NCI-H446 (cell line): ENCODE data around the gene MS4A2.
A peak's percentile ranks its signal among the peaks of the same experiment; 100 is the strongest.
"Not testable (repeated sequence)": the region's sequence is repeated elsewhere in the genome, so short reads cannot be mapped to it uniquely, and the experiment has no call there.

Source experiments
- DNase-seq, 2 experiments: peaks; one replicate each; lab custom pipeline; 2025; lab: John Stamatoyannopoulos, UW

MS4A2 gene

GRCh38 chr11:60088364-60088763, at the start of gene MS4A2:
TSS of gene MS4A2 (plus strand) at chr11:60088664. CDS start at chr11:60088766, 102 bp downstream.
- DNase-seq = no peak

GRCh38 chr11:60040109-60040508, 48.4 kb upstream of the MS4A2 start, which contains the start of gene OOSP2:
TSS of gene OOSP2 (plus strand) at chr11:60040409. CDS start at chr11:60040460, 51 bp downstream.
- DNase-seq = no peak

- DNase-seq = not testable (repeated sequence)
Measured at GRCh38 chr11:60050422-60050821, 38.0 kb upstream of the MS4A2 start.

GRCh38 chr11:60050839-60051238, 37.6 kb upstream of the MS4A2 start:
- DNase-seq = not testable (repeated sequence)

- DNase-seq = no peak
Measured at GRCh38 chr11:60056349-60056969, 32.0 kb upstream of the MS4A2 start, which contains the start of gene MS4A3. TSS of gene MS4A3 (plus strand) at chr11:60056665. CDS start at chr11:60061161, 4,496 bp downstream.

- DNase-seq = no peak
Measured at GRCh38 chr11:60059052-60059451, 29.4 kb upstream of the MS4A2 start.

- DNase-seq = no peak
Measured at GRCh38 chr11:60059521-60060240, 28.8 kb upstream of the MS4A2 start.

- DNase-seq = no peak
Measured at GRCh38 chr11:60064111-60064510, 24.4 kb upstream of the MS4A2 start.

- no peak for DNase-seq
Measured at GRCh38 chr11:60065801-60066200, 22.7 kb upstream of the MS4A2 start.

- no peak for DNase-seq
Measured at GRCh38 chr11:60069450-60069849, 19.0 kb upstream of the MS4A2 start.

GRCh38 chr11:60071644-60072043, 16.8 kb upstream of the MS4A2 start:
- not testable (repeated sequence) for DNase-seq

GRCh38 chr11:60077216-60077817, 11.1 kb upstream of the MS4A2 start:
- no peak for DNase-seq

GRCh38 chr11:60077981-60078380, 10.5 kb upstream of the MS4A2 start:
- no peak for DNase-seq

- DNase-seq = no peak
Measured at GRCh38 chr11:60078745-60079144, 9.7 kb upstream of the MS4A2 start.

GRCh38 chr11:60080535-60080934, 7.9 kb upstream of the MS4A2 start:
- DNase-seq = no peak

GRCh38 chr11:60084631-60085273, 3.7 kb upstream of the MS4A2 start:
- DNase-seq = peak in 1 of 2 experiments; percentile 61

GRCh38 chr11:60085909-60086308, 2.6 kb upstream of the MS4A2 start:
- no peak for DNase-seq

- DNase-seq = no peak
Measured at GRCh38 chr11:60087239-60087638, 1.2 kb upstream of the MS4A2 start.

GRCh38 chr11:60095477-60096120, 7.1 kb downstream of the MS4A2 start:
- no peak for DNase-seq

- no peak for DNase-seq
Measured at GRCh38 chr11:60097189-60097588, 8.7 kb downstream of the MS4A2 start.

GRCh38 chr11:60098508-60098907, 10.0 kb downstream of the MS4A2 start:
- no peak for DNase-seq

GRCh38 chr11:60100516-60100915, 12.1 kb downstream of the MS4A2 start:
- DNase-seq = no peak
